HG03159 (cell line): Measurements from ENCODE around the gene RABL6.
A peak's percentile ranks its signal among the peaks of the same experiment; 100 is the strongest.

ENCODE experiments used
- ATAC-seq: cut with Tn5 transposase; IDR thresholded peaks from one replicate; pipeline ENCODE4 v1.9.1; 2021; ENCODE audit warnings: mild to moderate bottlenecking, moderate library complexity; ENCODE audit not compliant: unreplicated experiment

The RABL6 gene

DNA sequence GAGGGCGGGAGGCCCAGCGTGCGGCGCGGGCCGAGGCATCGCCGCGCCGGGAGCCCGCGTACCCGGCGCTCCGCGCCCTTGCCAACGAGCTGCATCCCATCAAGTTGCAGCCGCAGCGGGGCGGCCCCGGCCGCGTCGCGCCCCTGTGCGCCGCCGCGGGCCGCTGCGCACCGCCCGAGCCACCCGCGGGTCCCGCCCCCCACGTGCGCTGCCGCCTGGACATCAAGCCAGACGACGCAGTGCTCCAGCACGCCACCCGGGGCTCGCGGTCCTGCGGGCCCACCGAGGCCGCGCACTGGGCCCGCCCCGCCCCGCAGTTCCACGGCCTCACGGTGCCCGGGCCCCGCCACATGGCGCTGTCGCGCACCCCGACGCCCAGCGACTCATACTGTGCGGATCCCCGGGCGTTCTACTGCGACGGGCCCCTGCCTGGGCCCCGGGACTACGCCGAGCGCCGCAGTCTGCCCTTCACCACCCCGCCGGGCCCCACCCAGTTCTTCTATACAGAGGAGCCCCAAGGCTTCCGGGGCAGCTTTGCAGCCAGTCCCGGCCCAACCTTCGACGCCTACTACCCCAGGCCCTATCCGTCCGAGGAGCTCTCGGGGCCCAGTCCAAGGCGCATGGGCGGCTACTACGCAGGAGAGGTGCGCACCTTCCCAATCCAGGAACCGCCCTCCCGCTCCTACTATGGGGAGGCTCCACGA lies 37.2 kb downstream of the RABL6 start:
- no peak for ATAC-seq

DNA sequence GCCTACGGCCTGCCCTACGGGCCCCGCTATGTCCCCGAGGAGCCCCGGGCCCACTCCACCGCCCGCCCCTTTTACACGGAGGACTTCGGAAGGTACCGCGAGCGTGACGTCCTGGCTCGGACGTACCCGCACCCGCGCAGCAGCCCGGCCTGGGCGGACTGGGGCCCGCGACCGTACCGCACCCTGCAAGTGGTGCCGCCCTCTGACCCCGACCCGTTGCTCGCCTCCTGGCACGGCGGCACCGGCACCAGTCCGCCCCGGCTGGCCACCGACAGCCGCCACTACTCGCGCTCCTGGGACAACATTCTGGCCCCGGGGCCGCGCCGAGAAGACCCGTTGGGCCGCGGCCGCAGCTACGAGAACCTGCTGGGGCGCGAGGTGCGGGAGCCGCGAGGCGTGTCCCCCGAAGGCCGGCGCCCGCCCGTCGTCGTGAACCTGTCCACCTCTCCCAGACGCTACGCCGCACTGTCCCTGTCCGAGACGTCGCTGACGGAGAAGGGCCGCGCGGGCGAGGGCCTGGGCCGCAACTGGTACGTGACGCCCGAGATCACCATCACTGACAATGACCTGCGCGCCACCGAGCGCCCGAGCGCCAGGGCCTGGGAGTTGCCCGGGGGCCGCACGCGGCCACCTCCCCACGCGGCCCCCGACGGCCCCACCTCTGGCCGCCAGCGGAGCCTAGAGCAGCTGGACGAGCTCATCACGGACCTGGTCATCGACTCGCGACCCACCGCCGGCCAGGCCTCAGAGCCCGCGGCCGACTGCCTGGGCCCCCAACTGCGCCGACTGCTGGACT lies 37.9 kb downstream of the RABL6 start:
- no peak for ATAC-seq

DNA sequence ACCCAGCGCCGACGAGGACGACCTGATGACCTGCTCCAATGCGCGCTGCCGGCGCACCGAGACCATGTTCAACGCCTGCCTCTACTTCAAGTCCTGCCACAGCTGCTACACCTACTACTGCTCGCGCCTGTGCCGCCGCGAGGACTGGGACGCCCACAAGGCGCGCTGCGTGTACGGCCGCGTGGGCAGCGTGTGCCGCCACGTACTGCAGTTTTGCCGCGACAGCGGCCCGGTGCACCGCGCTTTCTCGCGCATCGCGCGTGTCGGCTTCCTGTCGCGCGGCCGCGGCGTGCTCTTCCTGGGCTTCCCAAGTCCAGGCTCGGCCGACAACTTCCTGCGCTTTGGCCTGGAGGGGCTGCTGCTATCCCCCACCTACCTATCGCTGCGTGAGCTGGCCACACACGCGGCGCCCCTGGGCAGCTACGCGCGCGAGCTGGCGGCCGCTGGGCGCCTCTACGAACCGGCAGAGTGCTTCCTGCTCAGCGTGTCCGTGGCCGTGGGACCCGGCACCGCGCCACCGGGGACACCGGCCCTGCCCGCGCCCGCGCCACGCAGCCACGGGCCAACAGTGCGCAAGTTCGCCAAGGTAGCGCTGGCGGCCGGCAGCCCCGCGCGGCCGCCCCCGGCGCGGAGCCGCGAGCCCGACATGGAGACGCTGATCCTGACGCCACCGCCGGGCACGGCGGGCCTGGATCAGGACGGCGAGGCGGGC lies 38.8 kb downstream of the RABL6 start:
- no peak for ATAC-seq

DNA sequence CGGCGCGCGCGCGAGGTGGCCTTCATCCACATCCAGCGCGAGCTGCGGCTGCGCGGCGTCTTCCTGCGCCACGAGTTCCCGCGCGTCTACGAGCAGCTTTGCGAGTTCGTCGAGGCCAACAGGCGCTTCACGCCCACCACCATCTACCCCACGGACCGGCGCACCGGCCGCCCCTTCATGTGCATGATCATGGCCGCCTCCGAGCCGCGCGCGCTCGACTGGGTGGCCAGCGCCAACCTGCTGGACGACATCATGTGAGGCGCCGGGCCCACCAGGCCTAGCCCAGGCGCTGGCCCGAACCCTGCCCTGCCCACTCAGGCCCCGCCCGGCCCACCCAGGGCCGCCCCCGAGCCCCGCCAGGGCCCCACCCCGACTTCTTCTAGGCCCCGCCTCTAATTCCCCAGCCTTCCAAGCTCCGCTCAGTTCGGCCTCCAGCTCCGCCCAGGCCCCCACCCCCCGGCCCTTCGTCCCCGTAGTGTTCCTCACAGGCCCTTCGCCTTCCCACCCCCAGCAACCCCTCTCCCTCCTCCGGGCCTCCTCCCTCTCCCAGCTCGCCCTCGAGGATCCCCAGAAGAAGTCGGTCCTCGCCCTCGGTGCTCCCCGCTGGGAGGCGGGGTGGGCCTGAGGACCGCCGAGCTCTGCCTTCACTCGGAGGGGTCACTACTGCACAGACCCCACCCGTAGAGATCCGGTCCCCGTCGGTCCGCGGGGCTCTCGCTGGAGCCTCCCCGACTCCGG lies 39.5 kb downstream of the RABL6 start:
- ATAC-seq, result no peak

DNA sequence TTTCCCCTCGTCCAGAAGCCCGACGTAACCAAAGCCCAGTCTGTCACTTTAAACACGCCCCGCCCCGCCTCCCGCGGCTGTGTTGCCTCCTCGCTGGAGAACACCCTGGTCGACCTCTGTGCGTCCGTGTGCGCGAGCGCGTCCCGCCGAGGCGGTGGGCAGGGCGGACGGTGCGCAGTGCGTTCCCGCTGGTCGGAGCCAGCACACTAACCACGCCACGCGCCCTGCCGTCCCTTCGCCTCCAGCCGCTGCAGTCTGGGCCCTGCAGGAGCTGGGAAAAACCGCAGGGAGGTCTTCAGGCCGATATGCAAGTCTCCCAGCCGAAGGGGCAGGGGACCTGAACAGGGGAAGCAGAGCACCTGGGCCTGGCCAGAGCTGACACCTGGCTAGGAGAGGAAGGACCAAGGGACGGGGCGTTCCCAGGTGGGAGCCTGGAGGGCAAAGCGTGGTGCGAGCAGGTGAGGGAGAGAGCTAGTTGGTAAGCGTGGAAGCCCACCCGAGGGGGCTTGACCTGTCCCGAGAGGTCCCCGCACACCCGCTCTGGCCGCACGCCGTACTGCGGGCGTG lies 40.2 kb downstream of the RABL6 start:
- no peak for ATAC-seq

DNA sequence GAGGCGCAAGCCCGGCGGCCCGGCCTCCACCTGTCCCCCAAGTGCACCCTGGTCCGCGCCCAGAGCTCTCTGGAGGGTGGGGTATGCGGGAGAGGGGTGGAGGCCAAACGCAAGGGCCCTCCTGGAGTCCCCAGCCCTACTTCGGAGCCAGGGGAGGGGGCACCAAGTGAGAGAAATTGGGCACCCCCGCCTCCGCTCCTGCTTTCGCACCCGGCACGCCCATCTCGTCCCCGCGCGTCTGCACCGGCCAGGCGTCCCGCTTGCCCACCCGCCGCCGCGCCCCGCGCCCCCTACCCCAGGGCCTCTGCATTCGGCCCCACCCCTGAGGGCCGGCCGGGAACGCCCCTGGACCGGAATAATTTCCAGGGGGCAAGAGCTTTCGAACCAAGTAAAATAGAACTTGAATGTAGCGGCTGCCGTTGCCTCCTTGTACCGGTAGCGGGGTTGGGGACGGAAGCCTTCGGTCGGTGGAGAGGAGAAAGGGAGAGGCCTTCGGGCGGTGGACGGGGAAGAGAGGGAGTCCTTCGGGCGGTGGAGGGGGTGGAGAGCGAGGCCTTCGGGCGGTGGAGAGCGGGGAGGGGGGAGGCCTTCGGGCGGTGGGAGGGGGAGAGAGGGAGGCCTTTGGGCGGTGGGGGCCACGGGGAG lies 40.8 kb downstream of the RABL6 start:
- ATAC-seq, result no peak

DNA sequence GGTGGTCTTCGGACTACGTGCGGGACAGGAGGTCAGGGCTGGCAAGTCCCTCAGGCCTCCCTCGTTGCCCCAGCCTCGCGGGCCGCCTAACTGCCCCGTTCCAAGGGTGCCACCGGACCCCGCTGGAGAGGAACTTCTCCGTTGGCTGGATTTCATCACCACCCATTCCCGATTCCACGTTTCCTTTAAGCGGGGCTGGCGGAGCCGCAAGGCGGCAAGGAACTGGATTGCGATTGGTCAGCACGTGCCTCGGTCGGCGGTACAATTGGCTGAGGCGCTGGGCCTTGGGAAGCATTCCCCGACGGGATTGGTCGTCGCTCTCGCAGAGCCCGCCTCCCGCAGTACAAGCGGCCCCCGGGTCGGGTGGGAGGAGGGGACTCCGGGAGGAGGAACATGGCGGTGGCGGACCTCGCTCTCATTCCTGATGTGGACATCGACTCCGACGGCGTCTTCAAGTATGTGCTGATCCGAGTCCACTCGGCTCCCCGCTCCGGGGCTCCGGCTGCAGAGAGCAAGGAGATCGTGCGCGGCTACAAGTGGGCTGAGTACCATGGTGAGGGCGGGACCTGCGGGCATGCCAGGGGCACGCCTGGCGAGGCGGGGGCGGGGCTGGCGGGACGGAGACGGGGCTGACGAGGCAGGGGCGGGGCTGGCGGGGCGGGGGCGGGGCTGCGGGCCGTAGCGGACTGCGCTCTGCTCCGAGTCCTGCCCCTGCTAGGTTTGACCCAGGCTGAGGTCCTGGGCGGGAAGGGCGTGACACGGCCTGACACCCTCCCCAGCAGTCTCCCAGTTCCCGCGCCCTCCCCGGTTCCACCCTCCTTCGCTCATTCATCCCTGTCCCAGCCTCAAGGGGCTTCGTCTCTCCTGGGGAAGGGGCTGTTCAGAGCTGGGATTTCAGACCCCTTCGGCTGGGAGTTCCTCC lies 41.6 kb downstream of the RABL6 start, which contains the start of gene PHPT1:
Gene PHPT1, plus strand, starts transcription at position 372 of the 922 bp plus-strand sequence. Its CDS starts 22 bp downstream, at position 394.
- peak; percentile 83 for ATAC-seq

DNA sequence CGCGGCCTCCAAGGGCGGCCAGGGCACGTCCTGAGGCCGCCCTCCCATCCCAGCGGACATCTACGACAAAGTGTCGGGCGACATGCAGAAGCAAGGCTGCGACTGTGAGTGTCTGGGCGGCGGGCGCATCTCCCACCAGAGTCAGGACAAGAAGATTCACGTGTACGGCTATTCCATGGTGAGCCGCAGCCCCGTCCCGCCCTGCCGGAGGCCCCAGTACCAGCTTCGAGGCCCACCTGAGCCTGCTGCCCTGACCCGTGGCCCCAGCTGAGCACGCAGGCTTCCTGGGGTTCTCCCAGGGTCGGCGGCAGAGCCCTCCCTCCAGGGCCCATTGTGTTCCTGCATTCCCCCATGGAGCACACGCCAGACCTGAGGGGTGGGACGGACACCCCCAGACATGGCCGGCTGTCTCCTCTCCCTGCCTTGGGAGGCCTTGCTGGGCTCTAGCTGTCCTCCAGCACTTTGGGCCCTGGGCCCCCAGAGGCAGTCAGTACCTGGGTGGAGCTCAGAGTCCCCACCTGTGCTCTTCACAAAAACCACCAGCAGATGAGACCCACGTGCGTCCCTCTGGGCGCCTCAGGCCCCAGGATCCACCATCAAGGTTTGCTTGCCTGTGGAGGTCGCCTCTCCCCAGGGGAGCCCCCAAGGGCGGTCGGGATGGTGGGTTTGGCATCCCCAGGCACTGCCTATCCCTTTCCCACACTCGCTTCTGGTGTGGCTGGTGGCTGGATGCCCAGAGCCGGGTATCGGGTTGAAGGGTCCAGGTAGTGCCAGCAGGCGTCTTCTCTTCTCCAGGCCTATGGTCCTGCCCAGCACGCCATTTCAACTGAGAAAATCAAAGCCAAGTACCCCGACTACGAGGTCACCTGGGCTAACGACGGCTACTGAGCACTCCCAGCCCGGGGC lies 42.5 kb downstream of the RABL6 start:
- ATAC-seq, result no peak

DNA sequence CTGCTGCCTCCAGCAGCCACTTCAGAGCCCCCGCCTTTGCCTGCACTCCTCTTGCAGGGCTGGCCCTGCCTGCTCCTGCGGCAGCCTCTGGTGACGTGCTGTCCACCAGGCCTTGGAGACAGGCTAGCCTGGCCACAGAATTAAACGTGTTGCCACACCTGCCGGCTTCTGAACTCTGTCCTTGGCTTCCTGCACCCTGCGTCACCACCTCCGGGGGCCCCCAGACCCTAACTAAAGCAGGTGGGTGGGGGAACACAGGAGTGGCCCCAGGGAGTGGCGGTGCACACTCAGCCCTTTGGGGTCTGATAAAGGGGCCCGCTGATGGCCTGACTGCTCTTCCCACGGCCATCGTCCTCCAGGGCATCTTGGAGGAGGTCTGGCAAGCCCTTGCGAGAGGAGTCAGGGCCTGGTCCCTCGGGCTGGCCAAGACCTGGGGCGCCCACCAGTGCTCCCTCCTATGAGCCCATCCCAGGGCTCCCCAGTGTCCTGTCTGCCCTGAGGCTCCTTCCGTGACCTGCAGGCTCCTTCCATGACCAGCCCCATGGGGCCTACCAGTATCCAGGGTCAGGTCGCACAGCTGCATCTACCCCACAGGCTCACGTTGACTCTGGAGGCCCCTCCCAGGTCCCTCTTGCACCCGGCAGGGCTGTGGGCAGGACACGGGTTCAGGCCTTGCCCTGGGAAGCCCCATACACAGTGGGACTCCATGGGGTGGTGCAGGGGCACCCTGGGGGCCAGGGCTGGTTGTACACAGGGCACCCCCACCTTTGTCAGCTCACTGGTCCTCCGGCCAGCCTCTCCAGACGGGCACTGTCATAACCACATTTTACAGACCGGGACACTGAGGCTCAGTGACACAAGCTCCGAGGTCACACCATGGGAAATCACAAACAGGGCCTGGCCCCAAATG lies 43.4 kb downstream of the RABL6 start:
- no peak for ATAC-seq

DNA sequence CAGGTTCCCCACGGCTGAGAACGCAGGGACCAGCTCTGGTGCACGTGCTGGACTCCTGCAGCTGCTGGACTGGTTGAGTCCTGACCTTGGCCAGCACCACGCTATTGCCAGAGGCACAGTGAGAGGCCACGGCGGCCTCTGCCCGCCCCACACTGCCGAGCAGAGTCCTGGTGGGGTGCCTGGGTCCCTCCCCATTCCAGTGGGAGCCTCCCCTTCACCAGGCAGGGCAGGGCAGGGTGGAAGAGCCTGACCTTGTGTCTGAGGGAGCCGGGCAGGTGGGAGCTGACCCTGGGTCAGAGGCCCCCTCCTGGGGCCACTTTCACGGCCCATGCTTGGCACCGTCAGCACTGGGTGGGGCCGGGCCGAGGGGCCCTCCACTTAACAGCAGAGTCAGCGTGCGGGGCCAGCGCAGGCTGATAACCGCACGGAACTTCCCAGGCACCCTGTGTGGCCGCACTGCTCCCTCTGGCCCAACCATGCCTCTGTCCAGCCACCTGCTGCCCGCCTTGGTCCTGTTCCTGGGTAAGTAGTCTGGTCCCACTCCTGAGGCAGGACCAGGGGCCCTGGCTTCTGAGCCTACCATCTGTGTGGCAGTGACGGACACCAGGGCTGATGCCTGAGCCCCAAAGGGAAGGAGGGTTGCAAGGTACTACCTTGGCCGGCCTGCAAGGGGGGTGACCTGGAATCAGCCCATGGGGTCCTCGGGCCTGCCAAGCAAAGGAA lies 44.4 kb downstream of the RABL6 start, which contains the start of gene MAMDC4:
Gene MAMDC4, plus strand, starts transcription at position 406 of the 723 bp plus-strand sequence. Its CDS starts 71 bp downstream, at position 477.
- no peak for ATAC-seq

DNA sequence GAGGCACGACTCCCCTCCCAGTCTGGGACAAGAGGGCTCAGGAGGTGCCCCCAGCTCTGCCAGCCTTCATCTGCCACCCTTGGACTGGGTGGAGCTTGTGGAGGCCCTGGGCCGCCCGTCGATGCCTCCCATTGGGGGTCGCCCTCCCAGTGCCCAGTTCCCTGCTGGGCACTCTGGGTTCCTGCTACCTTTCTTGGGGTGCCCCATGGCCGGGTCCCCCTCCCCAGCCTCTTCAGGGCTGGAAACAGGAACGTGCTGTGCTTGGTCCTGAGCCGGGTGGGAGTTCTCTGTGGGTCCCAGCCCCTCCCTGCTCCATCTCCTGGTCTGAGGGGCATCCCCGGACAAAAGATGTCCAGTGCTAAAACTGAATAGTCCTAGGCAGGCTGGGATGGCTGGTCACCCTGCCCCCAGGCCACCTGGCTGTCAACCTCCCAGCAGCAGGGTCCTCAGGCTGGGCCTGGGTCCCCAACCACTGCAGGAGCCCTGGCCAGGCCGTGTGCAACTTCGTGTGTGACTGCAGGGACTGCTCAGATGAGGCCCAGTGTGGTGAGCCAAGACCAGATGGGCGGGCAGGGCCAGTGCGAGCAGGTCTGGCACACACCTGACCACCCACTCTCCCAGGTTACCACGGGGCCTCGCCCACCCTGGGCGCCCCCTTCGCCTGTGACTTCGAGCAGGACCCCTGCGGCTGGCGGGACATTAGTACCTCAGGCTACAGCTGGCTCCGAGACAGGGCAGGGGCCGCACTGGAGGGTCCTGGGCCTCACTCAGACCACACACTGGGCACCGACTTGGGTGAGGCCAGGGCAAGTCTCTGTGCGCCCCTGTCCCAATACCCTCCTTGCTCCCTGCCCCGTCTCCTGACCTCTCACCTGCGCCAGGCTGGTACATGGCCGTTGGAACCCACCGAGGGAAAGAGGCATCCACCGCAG lies 45.2 kb downstream of the RABL6 start:
- no peak for ATAC-seq

DNA sequence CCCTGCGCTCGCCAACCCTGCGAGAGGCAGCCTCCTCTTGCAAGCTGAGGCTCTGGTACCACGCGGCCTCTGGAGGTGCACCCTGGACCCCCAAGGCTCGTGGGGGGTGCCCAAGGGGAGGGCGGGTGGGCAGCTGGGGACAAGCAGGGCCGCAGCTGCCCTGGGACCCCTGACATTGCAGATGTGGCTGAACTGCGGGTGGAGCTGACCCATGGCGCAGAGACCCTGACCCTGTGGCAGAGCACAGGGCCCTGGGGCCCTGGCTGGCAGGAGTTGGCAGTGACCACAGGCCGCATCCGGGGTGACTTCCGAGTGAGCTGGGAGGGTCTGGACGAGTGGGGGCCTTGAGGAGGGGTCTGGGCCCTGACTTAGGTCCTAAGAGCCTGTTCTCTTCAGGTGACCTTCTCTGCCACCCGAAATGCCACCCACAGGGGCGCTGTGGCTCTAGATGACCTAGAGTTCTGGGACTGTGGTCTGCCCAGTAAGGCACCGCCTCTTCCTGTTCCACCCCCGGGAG lies 45.9 kb downstream of the RABL6 start:
- no peak for ATAC-seq

DNA sequence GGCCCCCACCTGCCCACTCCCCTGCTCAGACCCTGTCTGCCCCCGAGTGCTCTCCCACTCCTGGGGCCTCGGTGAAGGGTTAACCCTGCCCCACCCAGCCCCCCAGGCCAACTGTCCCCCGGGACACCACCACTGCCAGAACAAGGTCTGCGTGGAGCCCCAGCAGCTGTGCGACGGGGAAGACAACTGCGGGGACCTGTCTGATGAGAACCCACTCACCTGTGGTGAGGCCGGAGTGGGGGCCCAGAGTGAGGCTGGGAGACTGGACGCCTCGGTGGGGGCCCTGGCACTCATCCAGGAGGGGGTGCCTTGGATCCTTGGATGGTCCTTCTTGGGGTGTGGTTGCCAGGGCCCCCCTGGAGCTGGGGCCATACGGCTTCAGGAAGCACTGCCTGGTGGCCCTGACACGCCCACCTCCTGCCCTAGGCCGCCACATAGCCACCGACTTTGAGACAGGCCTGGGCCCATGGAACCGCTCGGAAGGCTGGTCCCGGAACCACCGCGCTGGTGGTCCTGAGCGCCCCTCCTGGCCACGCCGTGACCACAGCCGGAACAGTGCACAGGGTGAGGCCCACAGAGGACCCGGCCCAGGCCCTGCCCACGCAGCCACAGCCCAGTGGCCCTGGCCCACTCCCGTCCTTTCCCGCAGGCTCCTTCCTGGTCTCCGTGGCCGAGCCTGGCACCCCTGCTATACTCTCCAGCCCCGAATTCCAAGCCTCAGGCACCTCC lies 46.5 kb downstream of the RABL6 start:
- ATAC-seq, result no peak

DNA sequence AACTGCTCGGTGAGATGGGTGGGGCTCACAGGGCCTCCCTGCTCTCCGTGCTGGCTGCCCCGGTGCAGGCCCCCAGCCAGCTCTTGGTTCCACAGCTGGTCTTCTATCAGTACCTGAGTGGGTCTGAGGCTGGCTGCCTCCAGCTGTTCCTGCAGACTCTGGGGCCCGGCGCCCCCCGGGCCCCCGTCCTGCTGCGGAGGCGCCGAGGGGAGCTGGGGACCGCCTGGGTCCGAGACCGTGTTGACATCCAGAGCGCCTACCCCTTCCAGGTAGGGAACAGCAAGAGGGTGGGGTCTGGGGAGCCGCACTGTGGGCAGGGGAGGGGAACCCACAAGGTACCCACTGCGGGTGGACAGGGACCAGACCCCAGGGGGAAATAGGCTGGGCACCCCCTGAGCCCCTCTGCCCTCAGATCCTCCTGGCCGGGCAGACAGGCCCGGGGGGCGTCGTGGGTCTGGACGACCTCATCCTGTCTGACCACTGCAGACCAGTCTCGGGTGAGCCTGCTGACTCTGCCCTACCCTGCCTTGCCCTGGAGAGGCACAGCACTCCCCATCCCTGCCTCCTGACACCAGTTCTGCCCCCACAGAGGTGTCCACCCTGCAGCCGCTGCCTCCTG lies 47.2 kb downstream of the RABL6 start:
- no peak for ATAC-seq
